Colonic mucosa (tissue), 4 donors: ENCODE measurements around the gene LZTS2. TPM values are rescaled to one million over a fixed set of nuclear protein-coding genes. Genes with fewer than 3 reads are reported as not detected.
A peak's percentile ranks its signal among the peaks of the same experiment; 100 is the strongest.
"Not testable (repeated sequence)": the region's sequence is repeated elsewhere in the genome, so short reads cannot be mapped to it uniquely, and the experiment has no call there.

ENCODE experiments used
- DNase-seq: peaks from one replicate; pipeline ENCODE4 v3.0.0-alpha.2; 2020
- H3K27ac ChIP-seq: fragments of 200-600 bp; one replicate; pipeline ENCODE4 v1.8.0; 2021
- H3K27me3 ChIP-seq: fragments of 200-600 bp; one replicate; pipeline ENCODE4 v1.8.0; 2021
- H3K36me3 ChIP-seq: fragments of 200-600 bp; one replicate; pipeline ENCODE4 v1.8.0; 2021
- H3K4me1 ChIP-seq: fragments of 200-600 bp; one replicate; pipeline ENCODE4 v1.8.0; 2021; ENCODE audit warnings: mild to moderate bottlenecking
- H3K4me3 ChIP-seq: fragments of 200-600 bp; one replicate; pipeline ENCODE4 v1.8.0; 2021
- H3K9ac ChIP-seq, 2 donors: one replicate each; pipeline ENCODE4 v1.7.0; 2013; ENCODE audit warnings: control low read depth in 2 of 2, low read depth in 2 of 2, low read length in 2 of 2
- H3K9me3 ChIP-seq: fragments of 200-600 bp; one replicate; pipeline ENCODE4 v1.8.0; 2021
- intact Hi-C: fragments of 100-400 bp; cut with DNase I; formaldehyde crosslinking; loops from one replicate; pipeline ENCODE4 v1.14.1; 2022
- total RNA-seq, 2 donors: library from RNA; stranded (reverse); fragmentation: NEBNext Ultra II Directional in 1 of 2; extraction: Animal tissue kit (Norgen Biotek cat#: 25700) in 1 of 2; gene quantifications; one replicate each; pipeline ENCODE4 v1.2.1, GENCODE V29; 2021
- TF ChIP-seq, protein P1 (sequence below): fragments of 200-600 bp; IDR thresholded peaks from one replicate; pipeline ENCODE4 v1.8.0; 2022; ENCODE audit warnings: antibody characterized with exemption, mild to moderate bottlenecking
- donor health status: healthy.
- donor health status: DM: no; HTN: no; CAD: no.
- donor health status: DM: no; HTN: no; CAD: no.

The LZTS2 gene
- total RNA-seq, 2 donors from 2014 or later = 30.8 to 36.5 TPM

DNA sequence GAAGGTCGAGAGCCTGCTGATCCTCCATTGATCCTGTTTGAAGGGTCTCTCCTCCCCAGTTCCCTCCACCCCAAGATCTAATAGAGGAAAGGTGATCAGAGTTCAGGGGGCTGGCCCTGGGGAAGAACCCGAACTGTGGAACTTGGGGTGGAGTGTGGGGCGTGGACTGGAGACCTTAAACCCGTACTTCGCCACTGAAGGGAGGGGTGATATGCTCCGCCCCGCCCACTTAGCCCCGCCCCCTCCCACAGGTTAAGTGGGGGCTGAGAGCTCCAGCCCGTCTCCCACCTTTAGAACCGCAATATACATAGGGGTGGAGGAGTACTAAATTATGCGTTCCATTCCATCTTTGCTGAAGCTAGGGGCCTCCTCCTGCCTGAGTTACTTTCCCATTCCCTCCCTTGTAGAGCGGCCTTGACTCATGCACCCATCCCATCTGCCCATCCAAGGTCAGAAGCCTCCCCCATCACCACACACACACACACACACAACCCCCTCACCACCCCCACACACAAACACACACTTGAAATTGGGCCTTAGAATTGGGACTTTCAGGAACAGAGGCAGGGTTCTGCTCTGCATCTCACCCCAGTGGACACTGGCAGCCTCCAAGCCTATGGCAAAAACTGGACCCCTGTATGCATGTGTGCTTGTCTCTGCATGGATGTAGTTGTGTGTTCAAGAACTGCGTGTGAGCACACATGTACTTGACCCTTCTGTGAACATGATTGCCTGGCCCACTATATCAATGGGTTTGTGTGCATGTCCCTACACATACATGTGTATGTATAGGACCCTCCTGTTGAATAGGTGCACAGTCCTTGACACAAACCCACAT, 29.3 kb upstream of the LZTS2 start:
- no peaks in the 10 kb centered on the region for H3K9me3 ChIP-seq
- no peaks in the 10 kb centered on the region for H3K36me3 ChIP-seq
- peak overlapping the region; percentile 93 to 95 for H3K9ac ChIP-seq
- DNase-seq = peak; percentile 95
- peak overlapping the region; percentile 85 for H3K4me3 ChIP-seq
- TF ChIP-seq, protein P1, sequence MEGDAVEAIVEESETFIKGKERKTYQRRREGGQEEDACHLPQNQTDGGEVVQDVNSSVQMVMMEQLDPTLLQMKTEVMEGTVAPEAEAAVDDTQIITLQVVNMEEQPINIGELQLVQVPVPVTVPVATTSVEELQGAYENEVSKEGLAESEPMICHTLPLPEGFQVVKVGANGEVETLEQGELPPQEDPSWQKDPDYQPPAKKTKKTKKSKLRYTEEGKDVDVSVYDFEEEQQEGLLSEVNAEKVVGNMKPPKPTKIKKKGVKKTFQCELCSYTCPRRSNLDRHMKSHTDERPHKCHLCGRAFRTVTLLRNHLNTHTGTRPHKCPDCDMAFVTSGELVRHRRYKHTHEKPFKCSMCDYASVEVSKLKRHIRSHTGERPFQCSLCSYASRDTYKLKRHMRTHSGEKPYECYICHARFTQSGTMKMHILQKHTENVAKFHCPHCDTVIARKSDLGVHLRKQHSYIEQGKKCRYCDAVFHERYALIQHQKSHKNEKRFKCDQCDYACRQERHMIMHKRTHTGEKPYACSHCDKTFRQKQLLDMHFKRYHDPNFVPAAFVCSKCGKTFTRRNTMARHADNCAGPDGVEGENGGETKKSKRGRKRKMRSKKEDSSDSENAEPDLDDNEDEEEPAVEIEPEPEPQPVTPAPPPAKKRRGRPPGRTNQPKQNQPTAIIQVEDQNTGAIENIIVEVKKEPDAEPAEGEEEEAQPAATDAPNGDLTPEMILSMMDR = no peak
- H3K27ac ChIP-seq = peak overlapping the region; percentile 92
- no peaks in the 10 kb centered on the region for H3K4me1 ChIP-seq
- intact Hi-C loops = no loop called here
- H3K27me3 ChIP-seq = no peaks in the 10 kb centered on the region

DNA sequence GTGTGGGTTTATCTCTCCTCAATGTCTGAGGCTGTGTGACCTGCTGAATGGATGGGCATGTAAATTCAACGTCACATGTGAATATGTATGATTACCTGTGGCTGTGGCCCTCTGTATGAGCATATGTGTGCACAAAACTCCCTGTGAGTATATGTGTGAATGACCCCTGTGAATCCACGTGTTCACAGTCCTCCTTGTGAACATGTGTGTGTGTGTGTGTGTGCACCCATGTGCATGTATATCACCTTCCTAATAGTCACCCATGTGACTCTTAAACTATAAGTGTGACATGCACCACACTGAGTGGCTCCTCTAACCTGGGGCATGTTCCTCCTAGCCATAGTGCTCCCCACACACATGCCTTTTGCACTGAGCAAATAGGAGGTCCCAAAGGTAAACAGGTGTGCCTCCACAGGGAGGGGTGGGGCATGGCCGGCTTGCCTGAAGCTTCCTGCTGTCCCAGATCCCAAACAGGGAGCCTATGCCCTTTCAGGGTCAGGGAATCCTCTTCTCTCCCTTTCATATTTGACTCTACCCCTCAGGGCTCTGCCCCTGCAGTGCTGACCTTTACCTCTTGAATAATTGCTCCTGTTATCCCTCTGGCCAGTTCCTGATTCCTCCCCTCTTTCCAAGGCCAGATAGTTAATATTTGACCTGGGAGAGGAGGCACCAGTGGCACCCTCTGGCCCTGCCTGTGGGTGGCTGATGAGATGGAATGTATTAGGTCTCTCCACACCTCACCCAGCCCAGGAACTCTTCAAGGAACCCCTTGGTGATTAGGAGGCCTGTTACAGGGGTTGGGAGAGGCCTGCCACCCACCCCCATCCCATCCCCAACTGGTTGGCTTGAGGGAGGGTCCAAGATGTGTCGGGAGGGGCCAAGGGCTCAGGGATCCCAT, 28.4 kb upstream of the LZTS2 start:
- H3K27ac ChIP-seq = peak overlapping the region; percentile 92
- H3K4me3 ChIP-seq = peak overlapping the region; percentile 85
- DNase-seq = peak; percentile 87
- H3K4me1 ChIP-seq = no peaks in the 10 kb centered on the region
- H3K9ac ChIP-seq = peak overlapping the region in 1 of 2 donors; percentile 95
- H3K27me3 ChIP-seq = no peaks in the 10 kb centered on the region
- no peaks in the 10 kb centered on the region for H3K36me3 ChIP-seq
- no peaks in the 10 kb centered on the region for H3K9me3 ChIP-seq
- TF ChIP-seq, protein P1 = no peak
- intact Hi-C loops = no loop called here

DNA sequence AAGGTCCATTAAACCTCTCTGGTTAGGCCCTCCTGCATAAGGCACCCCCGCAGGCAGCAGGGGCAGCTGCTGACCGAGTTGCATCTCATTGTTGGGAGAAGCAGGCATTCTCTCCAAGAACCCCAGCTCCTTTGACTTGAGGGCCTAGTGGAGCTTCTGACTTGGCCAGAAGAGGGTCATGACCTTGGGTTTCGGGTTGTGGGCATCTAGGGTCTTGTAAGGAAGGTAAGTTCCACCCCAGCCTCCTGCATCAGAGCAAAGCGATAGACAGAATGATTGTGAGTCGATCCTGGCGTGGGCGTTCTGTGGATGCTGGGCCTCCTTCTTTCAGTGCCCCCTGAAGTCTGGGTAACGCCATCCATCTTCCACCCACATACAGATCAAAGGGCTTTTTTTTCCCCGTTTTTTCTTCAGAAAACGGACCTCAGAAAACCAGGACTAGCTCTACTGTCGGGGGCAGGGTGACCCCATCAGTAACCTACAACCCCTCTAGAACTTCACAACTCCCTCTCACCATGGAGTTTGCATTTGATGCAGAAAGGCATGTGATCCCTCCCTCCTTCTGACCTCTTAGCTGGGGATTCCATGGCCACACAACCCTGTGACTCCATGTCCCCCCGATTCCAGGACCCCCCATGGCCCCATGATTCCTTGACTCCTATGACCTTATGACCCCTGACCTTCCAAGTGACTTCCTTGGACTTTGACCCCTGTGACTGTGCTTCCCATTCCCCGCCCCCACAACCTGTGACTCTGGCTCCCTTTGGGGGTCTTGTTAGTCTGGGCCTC, 27.3 kb upstream of the LZTS2 start:
- no peak for DNase-seq
- H3K9ac ChIP-seq = peak overlapping the region in 1 of 2 donors; percentile 95
- intact Hi-C loops = no loop called here
- no peaks in the 10 kb centered on the region for H3K4me1 ChIP-seq
- H3K27me3 ChIP-seq = no peaks in the 10 kb centered on the region
- no peak overlapping the region for H3K4me3 ChIP-seq
- no peaks in the 10 kb centered on the region for H3K36me3 ChIP-seq
- H3K27ac ChIP-seq = no peak overlapping the region
- H3K9me3 ChIP-seq = no peaks in the 10 kb centered on the region
- TF ChIP-seq, protein P1 = no peak

DNA sequence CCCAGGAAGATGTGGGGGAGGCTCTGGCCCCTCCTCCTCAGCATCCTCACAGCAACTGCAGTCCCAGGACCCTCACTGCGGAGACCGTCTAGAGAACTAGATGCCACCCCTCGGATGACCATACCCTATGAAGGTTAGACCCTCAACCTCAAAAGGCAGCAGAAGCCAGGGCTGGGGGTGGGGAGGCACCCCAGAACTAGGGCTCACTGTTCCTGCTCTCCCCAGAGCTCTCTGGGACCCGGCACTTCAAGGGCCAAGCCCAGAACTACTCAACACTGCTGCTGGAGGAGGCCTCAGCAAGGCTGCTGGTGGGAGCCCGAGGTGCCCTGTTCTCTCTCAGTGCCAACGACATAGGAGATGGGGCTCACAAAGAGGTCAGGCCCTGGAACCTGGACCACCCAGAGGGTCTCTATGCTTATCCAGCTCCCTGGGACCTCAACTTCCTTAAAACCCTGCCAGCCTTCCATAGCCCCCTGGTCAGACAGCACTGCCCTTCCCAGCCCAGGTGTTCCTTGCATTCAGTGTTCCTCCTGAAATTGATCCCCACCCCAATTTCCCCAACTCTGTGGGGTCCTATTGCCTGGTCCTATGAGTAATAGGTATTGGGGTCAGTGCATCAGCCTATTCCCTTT, 26.6 kb upstream of the LZTS2 start:
- H3K36me3 ChIP-seq = no peaks in the 10 kb centered on the region
- no peak overlapping the region for H3K27ac ChIP-seq
- H3K9ac ChIP-seq = no peak overlapping the region
- H3K4me3 ChIP-seq = no peak overlapping the region
- no peak for DNase-seq
- H3K9me3 ChIP-seq = no peaks in the 10 kb centered on the region
- no peaks in the 10 kb centered on the region for H3K4me1 ChIP-seq
- TF ChIP-seq, protein P1 = no peak
- H3K27me3 ChIP-seq = no peaks in the 10 kb centered on the region
- intact Hi-C loops = no loop called here

DNA sequence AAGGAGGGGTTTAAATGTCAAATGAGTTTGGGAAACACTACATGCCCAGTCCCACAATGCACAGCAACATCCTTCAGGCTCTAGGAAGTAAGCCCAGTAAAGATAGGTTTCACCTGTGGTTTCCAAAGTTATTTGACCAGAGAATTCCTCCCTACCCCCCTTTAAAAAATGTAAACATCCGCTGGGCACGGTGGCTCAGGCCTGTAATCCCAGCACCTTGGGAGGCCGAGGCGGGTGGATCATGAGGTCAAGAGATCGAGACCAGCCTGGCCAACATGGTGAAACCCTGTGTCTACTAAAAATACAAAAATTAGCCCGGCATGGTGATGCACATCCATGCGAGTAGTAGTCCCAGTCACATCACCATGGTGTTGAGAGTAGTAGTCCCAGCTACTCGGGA, 24.2 kb upstream of the LZTS2 start:
- intact Hi-C loops, H3K4me3 ChIP-seq, H3K9me3 ChIP-seq, H3K27ac ChIP-seq, H3K27me3 ChIP-seq, H3K9ac ChIP-seq, DNase-seq, H3K36me3 ChIP-seq, H3K4me1 ChIP-seq: not testable (repeated sequence)
